Stimulated activated CD8-positive, alpha-beta memory T cell treated with anti-CD3 and anti-CD28 coated beads, Interleukin-15, amount 100 ng/mL, for 48 hours (primary cell): ENCODE results near the gene SIDT2.

Experiments
- DNase-seq, 2 donors: peaks; one replicate each; pipeline ENCODE4 v3.0.0-alpha.2; 2020; ENCODE audit warnings: low read depth in 2 of 2

Gene SIDT2

DNA sequence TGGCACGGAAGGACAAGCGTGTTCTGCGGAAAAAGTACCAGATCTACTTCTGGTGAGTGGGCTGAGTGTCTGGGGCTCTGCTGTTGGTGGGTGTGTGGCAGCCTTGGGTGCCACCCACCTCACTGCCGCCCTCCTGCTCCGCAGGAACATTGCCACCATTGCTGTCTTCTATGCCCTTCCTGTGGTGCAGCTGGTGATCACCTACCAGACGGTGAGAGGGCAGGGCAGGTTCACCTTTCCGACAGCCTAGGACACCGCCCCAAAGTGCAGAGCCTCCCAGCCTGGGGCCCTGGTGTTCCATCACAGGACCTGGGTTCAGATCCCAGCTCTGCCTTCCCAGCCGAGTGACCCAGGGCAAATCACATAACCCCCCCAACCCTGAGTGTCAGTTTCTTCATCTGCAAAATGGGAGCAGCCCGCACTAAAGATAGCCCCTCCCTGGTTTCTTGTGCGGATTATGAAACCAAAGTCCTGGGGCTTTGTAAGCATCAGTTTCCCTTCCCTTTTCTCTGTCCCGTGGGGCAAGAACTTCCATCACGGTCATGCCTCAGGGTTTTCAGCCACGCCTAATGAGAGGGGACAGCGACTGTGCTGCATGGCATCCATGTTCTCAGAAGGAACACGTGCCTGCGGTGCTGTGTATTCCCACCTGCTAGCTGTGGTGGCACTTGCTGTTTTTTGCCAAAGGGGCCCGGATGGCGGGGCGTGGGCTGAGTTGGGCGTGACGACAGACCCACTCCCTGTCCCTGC lies 10.8 kb downstream of the SIDT2 start:
- no peak for DNase-seq

GRCh38 chr11:117189941-117190544 lies 11.5 kb downstream of the SIDT2 start:
- DNase-seq: no peak

DNA sequence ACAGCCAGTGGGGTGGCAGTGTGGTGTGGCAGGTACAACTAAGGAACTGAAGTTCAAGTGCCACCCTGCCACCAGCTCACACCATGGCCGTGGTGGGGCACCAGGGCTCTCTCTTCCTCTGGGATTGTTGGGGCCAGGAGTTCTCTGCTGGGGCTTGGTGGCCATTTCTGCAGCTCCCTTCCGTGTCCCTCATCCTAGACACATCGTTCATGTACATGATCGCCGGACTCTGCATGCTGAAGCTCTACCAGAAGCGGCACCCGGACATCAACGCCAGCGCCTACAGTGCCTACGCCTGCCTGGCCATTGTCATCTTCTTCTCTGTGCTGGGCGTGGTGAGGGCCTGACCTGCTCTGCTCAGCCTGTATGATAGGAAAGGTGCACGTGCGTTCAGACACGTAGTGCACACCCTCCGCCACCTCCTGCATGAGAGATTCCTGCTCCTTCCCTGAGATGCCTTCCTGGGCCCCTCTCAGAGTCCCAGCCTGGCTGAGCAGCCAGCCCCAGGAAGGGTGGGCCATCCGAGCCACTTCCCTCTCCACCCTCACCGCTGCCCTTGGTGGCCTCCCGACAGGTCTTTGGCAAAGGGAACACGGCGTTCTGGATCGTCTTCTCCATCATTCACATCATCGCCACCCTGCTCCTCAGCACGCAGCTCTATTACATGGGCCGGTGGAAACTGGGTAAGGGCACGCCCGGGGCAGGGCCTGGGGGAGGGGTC lies 13.3 kb downstream of the SIDT2 start:
- no peak for DNase-seq

DNA sequence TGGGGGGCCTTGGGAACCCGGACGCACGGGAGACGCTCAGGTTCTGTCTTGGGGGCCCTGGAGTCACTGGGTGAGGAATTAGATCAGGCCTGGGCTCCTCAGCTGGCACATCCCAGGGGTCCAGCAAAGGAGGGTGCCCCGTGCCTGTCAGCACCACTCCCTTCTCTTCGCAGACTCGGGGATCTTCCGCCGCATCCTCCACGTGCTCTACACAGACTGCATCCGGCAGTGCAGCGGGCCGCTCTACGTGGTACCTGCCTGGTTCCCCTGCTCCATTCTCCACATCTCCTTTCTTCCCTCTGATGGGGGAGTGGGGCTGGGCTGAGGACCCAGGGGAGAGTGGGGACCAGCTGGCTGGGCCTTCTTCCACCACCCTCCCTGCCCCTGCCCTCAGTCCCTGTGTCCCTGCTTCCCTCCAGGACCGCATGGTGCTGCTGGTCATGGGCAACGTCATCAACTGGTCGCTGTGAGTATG lies 13.9 kb downstream of the SIDT2 start:
- no peak for DNase-seq

- DNase-seq: no peak
Measured at GRCh38 chr11:117193130-117194020, 14.8 kb downstream of the SIDT2 start.

GRCh38 chr11:117194267-117194666 lies 15.7 kb downstream of the SIDT2 start:
- no peak for DNase-seq

- no peak for DNase-seq
Measured at GRCh38 chr11:117195258-117195657, 16.7 kb downstream of the SIDT2 start.

- DNase-seq: no peak
Measured at GRCh38 chr11:117195761-117196160, 17.2 kb downstream of the SIDT2 start.

- no peak for DNase-seq
Measured at GRCh38 chr11:117197006-117197405, 18.5 kb downstream of the SIDT2 start.

DNA sequence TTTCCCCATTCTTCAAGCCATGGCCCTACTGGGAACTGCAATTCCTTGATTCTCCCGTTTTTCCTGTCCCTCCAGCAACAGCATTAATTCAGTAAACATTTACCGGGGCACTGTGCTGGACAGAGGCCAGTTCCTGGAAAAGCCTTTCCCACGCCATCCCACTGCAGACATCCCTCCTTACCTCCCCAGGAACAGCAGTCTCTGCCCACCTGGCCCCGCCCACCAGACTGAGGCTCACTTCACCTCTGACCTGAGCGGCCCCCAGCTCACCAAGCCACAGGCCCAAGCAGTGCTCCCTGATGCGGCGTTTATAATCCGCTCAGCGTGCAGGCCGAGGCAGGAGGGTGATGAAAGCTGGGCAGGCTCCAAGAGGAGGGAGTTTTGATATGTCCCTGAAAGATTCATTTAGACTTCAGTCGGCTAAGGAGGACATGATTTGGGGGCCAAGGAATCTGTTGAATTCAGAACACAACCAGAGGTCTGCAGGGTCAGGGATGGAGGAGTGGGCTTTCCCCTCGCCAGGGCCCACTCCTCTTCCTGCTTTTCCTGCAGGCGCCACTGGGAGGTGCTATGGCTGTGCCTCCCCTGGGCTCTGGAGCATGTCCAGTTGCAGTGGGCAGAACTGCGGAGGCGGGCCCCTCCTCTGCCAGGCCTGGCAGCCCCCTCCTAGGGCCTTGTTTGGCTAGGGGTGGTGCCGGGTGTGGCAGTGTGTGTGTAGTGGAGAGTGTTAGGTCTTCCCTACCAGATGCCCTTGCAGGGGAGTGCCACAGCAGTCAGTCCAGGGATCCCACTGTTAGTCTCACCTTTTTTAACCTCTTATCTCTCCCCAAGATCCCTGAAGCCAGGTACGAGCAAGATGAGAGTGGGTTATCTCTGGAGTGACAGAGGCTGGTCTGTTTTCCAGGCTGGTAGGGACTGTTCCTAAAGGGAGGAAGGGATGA lies 19.2 kb downstream of the SIDT2 start:
- DNase-seq: no peak

DNA sequence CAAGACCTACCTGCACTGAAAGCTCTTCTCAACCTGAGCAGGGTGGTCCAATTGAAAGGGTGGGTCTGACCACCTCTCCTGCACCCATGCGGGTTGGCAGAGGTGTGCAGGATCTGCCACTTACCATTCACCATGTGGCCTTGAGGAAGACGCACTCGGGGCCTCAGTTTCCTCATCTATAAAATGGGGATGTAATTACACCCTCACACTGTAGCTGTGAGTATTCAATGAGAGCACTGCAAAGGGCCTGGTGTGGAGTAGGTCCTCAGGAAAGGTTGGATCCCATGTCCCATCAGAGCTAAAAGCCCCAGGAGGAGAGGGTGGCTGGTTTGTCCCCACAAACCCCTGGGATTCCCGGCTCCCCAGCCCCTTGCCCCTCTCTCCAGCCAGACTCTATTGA lies 20.1 kb downstream of the SIDT2 start:
- DNase-seq: no peak

DNA sequence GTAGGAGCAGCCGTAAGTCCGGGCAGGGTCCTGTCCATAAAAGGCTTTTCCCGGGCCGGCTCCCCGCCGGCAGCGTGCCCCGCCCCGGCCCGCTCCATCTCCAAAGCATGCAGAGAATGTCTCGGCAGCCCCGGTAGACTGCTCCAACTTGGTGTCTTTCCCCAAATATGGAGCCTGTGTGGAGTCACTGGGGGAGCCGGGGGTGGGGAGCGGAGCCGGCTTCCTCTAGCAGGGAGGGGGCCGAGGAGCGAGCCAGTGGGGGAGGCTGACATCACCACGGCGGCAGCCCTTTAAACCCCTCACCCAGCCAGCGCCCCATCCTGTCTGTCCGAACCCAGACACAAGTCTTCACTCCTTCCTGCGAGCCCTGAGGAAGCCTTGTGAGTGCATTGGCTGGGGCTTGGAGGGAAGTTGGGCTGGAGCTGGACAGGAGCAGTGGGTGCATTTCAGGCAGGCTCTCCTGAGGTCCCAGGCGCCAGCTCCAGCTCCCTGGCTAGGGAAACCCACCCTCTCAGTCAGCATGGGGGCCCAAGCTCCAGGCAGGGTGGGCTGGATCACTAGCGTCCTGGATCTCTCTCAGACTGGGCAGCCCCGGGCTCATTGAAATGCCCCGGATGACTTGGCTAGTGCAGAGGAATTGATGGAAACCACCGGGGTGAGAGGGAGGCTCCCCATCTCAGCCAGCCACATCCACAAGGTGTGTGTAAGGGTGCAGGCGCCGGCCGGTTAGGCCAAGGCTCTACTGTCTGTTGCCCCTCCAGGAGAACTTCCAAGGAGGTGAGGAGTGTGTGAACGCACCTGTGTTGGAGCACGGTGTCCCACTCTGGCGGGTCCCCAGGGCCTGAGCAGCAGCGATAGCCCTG lies 20.7 kb downstream of the SIDT2 start, which contains the start of gene TAGLN:
TAGLN (plus strand) TSS at position 318 of the 863 bp plus-strand sequence. CDS start 3,644 bp downstream, outside the sequence.
- no peak for DNase-seq

DNA sequence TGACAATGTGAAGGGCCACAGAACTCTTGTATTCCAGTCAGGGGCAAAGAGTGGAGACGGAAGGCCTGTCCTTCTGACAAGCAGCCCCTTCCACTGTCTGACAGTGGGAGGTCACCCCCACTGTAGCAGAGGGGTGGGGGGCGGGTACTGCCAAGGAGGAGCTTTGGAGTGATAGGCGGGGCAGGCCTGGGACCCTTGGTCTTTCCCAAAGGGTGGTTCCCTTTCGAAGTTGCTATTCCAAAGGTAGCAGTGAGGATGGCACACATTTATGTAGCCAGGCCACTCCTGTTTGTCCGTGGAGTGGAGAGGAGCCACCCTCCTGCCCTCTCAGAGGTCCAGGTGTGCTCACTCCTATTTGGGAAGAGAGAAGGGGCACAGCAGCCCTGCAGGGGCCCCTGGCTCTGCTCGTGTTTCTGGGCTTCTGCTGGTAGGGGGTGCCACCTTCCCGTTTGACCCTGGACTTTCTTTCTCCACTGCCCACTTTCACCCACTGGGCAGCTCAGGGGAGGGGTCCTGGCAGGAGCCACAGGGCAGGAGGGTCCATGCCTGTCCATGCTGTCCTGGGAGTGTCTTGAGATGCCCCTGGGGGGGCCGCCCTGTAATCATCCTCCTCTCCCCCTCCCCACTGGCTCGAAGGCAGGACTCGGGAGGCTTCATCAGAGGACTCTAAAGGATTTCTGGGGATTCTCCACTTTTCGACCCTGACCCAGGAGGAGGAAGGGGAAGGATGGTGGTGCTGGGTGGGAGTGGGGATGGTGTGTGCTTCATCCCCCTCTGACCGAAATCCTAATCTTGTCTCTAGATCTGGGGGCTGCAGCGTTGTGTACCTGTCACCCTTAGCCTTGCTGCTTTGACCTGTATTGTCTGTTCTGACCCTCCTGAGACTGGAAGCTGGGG lies 21.6 kb downstream of the SIDT2 start:
- DNase-seq: no peak

- no peak for DNase-seq
Measured at GRCh38 chr11:117200813-117201657, 22.5 kb downstream of the SIDT2 start.

- no peak for DNase-seq
Measured at GRCh38 chr11:117201658-117202305, 23.2 kb downstream of the SIDT2 start.

- no peak for DNase-seq
Measured at GRCh38 chr11:117202386-117203068, 24.0 kb downstream of the SIDT2 start.

- DNase-seq: no peak
Measured at GRCh38 chr11:117203069-117203407, 24.5 kb downstream of the SIDT2 start.
